ENCODE results near the gene TMCO2. TPM values are rescaled to one million over a fixed set of nuclear protein-coding genes. Genes with fewer than 3 reads are reported as not detected.

Gene TMCO2
- total and polyA plus RNA-seq, 2 experiments from 2014 or later: not detected

GRCh38 chr1:40244138-40244744 lies 3.5 kb upstream of the TMCO2 start:
- H3K4me2 ChIP-seq: no peak overlapping the region
- no peaks in the 10 kb centered on the region for H3F3A ChIP-seq (replicated peaks; ENCODE audit: low read depth)
- H3K27me3 ChIP-seq (ENCODE audit: insufficient read depth): no peaks in the 10 kb centered on the region
- TF ChIP-seq EZH2 (IDR thresholded peaks at IDR 0.05; ENCODE audit: low read depth, unreplicated experiment): no peak
- Mint-ChIP-seq H3K4me1 (no peaks in the 10 kb centered on the region), H3K27me3 (ENCODE audit: insufficient read depth, low read depth, poor library complexity) (no peaks in the 10 kb centered on the region), H3K27ac (no peak overlapping the region), H3K36me3 (ENCODE audit: low read depth) (no peaks in the 10 kb centered on the region), H3K4me3 (no peak overlapping the region), H3K9me3 (no peaks in the 10 kb centered on the region)
- no peak overlapping the region for H2AFZ ChIP-seq
- H3K9me2 ChIP-seq (ENCODE audit: insufficient read depth): no peaks in the 10 kb centered on the region
- no peaks in the 10 kb centered on the region for H3K36me3 ChIP-seq (ENCODE audit: insufficient read depth)
- ATAC-seq: no peak
- no peak overlapping the region for H3K4me3 ChIP-seq
- DNase-seq (ENCODE audit: low spot score): no peak
- no peaks in the 10 kb centered on the region for H4K20me1 ChIP-seq (replicated peaks; ENCODE audit: insufficient read depth)
- no peak overlapping the region for H3K27ac ChIP-seq (ENCODE audit: low read depth)
- no peaks in the 10 kb centered on the region for H3K4me1 ChIP-seq (ENCODE audit: insufficient read depth)
- no peaks in the 10 kb centered on the region for H3K79me2 ChIP-seq (replicated peaks; ENCODE audit: insufficient read depth)

GRCh38 chr1:40245686-40246085 lies 2.1 kb upstream of the TMCO2 start:
- H3K9me2 ChIP-seq (ENCODE audit: insufficient read depth): no peaks in the 10 kb centered on the region
- H3K4me1 ChIP-seq (ENCODE audit: insufficient read depth): no peaks in the 10 kb centered on the region
- H3K9me3 Mint-ChIP-seq: no peaks in the 10 kb centered on the region
- H3K4me3 Mint-ChIP-seq: no peak overlapping the region
- H3K27ac ChIP-seq (ENCODE audit: low read depth): no peak overlapping the region
- no peaks in the 10 kb centered on the region for H3K79me2 ChIP-seq (replicated peaks; ENCODE audit: insufficient read depth)
- TF ChIP-seq ZNF331 (CRISPR knock-in tag; IDR thresholded peaks at IDR 0.05; ENCODE audit: low read depth) (no peak), CTCF (conservative IDR thresholded peaks at IDR 0.05; ENCODE audit: low read depth in 2 of 2) (no peak), ZNF462 (CRISPR knock-in tag; IDR thresholded peaks at IDR 0.05) (no peak), ETS1 (IDR thresholded peaks at IDR 0.05) (no peak), CREB1 (CRISPR knock-in tag; IDR thresholded peaks at IDR 0.05; ENCODE audit: low read depth) (no peak)
- H2AFZ ChIP-seq: no peak overlapping the region
- H3K27me3 ChIP-seq (ENCODE audit: insufficient read depth): no peaks in the 10 kb centered on the region
- H3K4me3 ChIP-seq: no peak overlapping the region
- ATAC-seq (no peak), DNase-seq (ENCODE audit: low spot score) (no peak)
- no peak overlapping the region for H3K4me2 ChIP-seq
- no peaks in the 10 kb centered on the region for H4K20me1 ChIP-seq (replicated peaks; ENCODE audit: insufficient read depth)
- H3K4me1 Mint-ChIP-seq: no peaks in the 10 kb centered on the region
- no peak overlapping the region for H3K27ac Mint-ChIP-seq
- no peaks in the 10 kb centered on the region for H3K27me3 Mint-ChIP-seq (ENCODE audit: insufficient read depth, low read depth, poor library complexity)
- H3F3A ChIP-seq (replicated peaks; ENCODE audit: low read depth): no peaks in the 10 kb centered on the region
- H3K36me3 ChIP-seq (ENCODE audit: insufficient read depth): no peaks in the 10 kb centered on the region
- H3K36me3 Mint-ChIP-seq (ENCODE audit: low read depth): no peaks in the 10 kb centered on the region

Measured in GM23338 (cell line).